GM12891 (cell line): ENCODE measurements around the gene SLC6A12.

Experiments used
- PAX5 ChIP-seq: IDR thresholded peaks from 2 replicates; pipeline ENCODE4 v1.6.1; 2011; ENCODE audit warnings: low read length, moderate library complexity, mild to moderate bottlenecking; ENCODE audit not compliant: insufficient read depth, severe bottlenecking
- POLR2A ChIP-seq: IDR thresholded peaks from 2 replicates; pipeline ENCODE4 v1.6.1; 2011; ENCODE audit warnings: low read depth, low read length, control low read depth
- POLR2AphosphoS5 ChIP-seq: IDR thresholded peaks from 2 replicates; pipeline ENCODE4 v1.6.1; 2011; ENCODE audit warnings: low read depth, low read length, control low read depth
- POU2F2 ChIP-seq: IDR thresholded peaks from 2 replicates; pipeline ENCODE4 v1.6.1; 2011; ENCODE audit warnings: low read depth, mild to moderate bottlenecking, control low read depth, low read length, moderate library complexity
- SPI1 ChIP-seq: IDR thresholded peaks from 2 replicates; pipeline ENCODE4 v1.6.1; 2011; ENCODE audit warnings: low read depth, low read length, control low read depth
- TAF1 ChIP-seq: IDR thresholded peaks from 2 replicates; pipeline ENCODE4 v1.6.1; 2011; ENCODE audit warnings: low read depth, low read length, control low read depth

DNA sequence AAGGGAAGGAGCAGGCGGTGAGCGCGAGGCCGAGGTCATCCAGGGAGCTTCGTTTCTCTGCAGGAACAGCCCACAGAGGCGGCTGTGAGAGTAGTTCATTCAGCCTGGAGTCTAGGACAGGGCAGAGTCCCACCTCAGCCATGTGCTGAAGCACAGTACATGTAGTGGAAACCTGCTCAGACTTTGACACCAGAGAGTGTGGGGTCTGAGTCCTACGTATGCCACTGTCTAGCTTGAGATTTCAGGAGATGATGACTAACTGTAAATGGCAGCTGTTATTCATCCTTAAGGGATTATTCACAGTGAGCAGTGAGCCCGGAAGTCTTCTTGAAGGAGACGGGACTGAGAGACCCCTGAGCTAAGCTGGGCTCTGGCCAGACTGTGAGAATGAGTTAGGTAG is 49.6 kb upstream of the SLC6A12 start:
- no peak for TF ChIP-seq TAF1
- no peak for TF ChIP-seq SPI1
- no peak for TF ChIP-seq POLR2A
- TF ChIP-seq POLR2AphosphoS5: no peak
- no peak for TF ChIP-seq POU2F2
- no peak for TF ChIP-seq PAX5
